Measurements from ENCODE around the gene TSR1.
A peak's percentile ranks its signal among the peaks of the same experiment; 100 is the strongest.
"Not testable (repeated sequence)": the region's sequence is repeated elsewhere in the genome, so short reads cannot be mapped to it uniquely, and the experiment has no call there.

Gene TSR1

DNA sequence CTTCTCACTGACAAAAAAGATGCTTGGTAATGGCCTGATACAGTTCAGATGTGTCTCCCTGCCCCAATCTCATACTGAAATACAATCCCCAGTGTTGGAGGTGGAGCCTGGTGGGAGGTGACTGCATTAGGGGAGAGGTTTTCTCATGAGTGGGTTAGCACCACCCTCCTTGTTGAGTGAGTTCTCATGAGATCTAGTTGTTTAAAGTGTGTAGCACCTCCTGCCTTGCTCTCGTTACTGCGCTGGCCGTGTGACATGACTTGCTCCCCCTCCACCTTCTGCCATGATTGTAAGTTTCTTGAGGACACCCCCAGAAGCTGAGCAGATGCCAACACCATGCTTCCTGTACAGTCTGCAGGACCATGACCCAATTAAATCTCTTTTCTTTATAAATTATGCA, 5.0 kb downstream of the TSR1 start:
- Histone ChIP-seq H3K4me1 (ENCODE audit: control extremely low read depth in 1 of 4, control insufficient read depth in 4 of 4, insufficient read depth in 4 of 4, low read length in 3 of 4) (peaks cover 9 to 16% (median 13%) of the 10 kb centered on the region in 4 experiments), H3K27me3 (replicated peaks in 2 of 5; ENCODE audit: control insufficient read depth in 4 of 5, insufficient read depth in 5 of 5, low read length in 4 of 5) (no peaks in the 10 kb centered on the region), H3K27ac (ENCODE audit: insufficient read depth in 1 of 2, low read depth in 1 of 2, low read length in 2 of 2, poor library complexity in 1 of 2, severe bottlenecking in 2 of 2) (no peak overlapping the region), H3K4me3 (ENCODE audit: control insufficient read depth in 1 of 7, extremely low read depth in 1 of 7, insufficient read depth in 4 of 7, low read depth in 2 of 7, low read length in 6 of 7) (no peak overlapping the region), H3K36me3 (ENCODE audit: control insufficient read depth in 4 of 4, insufficient read depth in 4 of 4, low read length in 3 of 4) (peaks cover 26 to 77% (median 59%) of the 10 kb centered on the region in 4 experiments), H3K9me3 (ENCODE audit: control extremely low read depth in 1 of 5, control insufficient read depth in 4 of 5, insufficient read depth in 2 of 5, low read depth in 1 of 5, low read length in 4 of 5) (no peaks in the 10 kb centered on the region)
- ChIA-PET POLR2A (no interaction called here), CTCF (interaction anchor here (0.9 to 1.1 kb wide), 3 partner anchors 16 to 28 kb away, joined by 3 read pairs; partner anchors contain the start of genes SMG6 and SRR)
- WGBS (ENCODE audit: insufficient coverage) = 86% methylated on average over 3 of the region's 3 CpGs
- DNase-seq = peak in 1 of 3 donors; percentile 30

DNA sequence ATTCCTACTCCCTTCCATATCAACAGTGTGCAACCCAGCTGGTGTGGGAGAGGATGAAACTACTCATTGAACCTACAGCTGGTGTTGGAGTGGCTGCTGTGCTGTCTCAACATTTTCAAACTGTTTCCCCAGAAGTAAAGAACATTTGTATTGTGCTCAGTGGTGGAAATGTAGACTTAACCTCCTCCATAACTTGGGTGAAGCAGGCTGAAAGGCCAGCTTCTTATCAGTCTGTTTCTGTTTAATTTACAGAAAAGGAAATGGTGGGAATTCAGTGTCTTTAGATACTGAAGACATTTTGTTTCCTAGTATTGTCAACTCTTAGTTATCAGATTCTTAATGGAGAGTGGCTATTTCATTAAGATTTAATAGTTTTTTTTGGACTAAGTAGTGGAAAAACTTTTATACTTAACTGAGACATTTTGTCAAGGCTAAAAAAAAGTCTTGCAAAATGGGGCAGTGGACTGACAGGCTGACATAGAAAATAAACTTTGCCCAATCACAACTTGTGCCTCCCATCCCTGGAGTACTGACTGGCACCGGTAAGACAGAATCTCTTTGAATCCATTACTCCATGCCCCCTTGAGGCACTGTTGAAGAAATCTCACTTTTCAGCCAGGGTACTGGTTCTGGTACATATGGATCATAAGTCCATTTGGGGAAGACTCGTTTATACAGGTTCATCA, 12.5 kb downstream of the TSR1 start:
- Histone ChIP-seq H3K27ac (ENCODE audit: insufficient read depth in 1 of 2, low read depth in 1 of 2, low read length in 2 of 2, poor library complexity in 1 of 2, severe bottlenecking in 2 of 2) (no peak overlapping the region), H3K4me1 (ENCODE audit: control extremely low read depth in 1 of 4, control insufficient read depth in 4 of 4, insufficient read depth in 4 of 4, low read length in 3 of 4) (peaks cover 0 to 1% (median 0%) of the 10 kb centered on the region in 4 experiments), H3K27me3 (replicated peaks in 2 of 5; ENCODE audit: control insufficient read depth in 4 of 5, insufficient read depth in 5 of 5, low read length in 4 of 5) (no peaks in the 10 kb centered on the region), H3K4me3 (ENCODE audit: control insufficient read depth in 1 of 7, extremely low read depth in 1 of 7, insufficient read depth in 4 of 7, low read depth in 2 of 7, low read length in 6 of 7) (no peak overlapping the region), H3K9me3 (ENCODE audit: control extremely low read depth in 1 of 5, control insufficient read depth in 4 of 5, insufficient read depth in 2 of 5, low read depth in 1 of 5, low read length in 4 of 5) (no peaks in the 10 kb centered on the region), H3K36me3 (ENCODE audit: control insufficient read depth in 4 of 4, insufficient read depth in 4 of 4, low read length in 3 of 4) (peaks cover 20 to 66% (median 48%) of the 10 kb centered on the region in 4 experiments)
- POLR2A ChIA-PET = no interaction called here
- CTCF ChIA-PET = interaction anchor here (1.4 kb wide), 1 partner anchor 8 kb away, joined by 4 read pairs; no protein-coding TSS in a partner anchor
- DNase-seq = no peak
- WGBS (ENCODE audit: insufficient coverage) = 92% methylated on average over 2 of the region's 2 CpGs

- POLR2A ChIA-PET = interaction anchor here (0.6 kb wide), 1 partner anchor 12 kb away, joined by 4 read pairs; no protein-coding TSS in a partner anchor
- Histone ChIP-seq H3K36me3 (ENCODE audit: control insufficient read depth in 4 of 4, insufficient read depth in 4 of 4, low read length in 3 of 4) (peaks cover 20 to 50% (median 40%) of the 10 kb centered on the region in 4 experiments), H3K27me3 (replicated peaks in 2 of 5; ENCODE audit: control insufficient read depth in 4 of 5, insufficient read depth in 5 of 5, low read length in 4 of 5) (no peaks in the 10 kb centered on the region), H3K9me3 (ENCODE audit: control extremely low read depth in 1 of 5, control insufficient read depth in 4 of 5, insufficient read depth in 2 of 5, low read depth in 1 of 5, low read length in 4 of 5) (no peaks in the 10 kb centered on the region), H3K27ac (ENCODE audit: insufficient read depth in 1 of 2, low read depth in 1 of 2, low read length in 2 of 2, poor library complexity in 1 of 2, severe bottlenecking in 2 of 2) (no peak overlapping the region), H3K4me3 (ENCODE audit: control insufficient read depth in 1 of 7, extremely low read depth in 1 of 7, insufficient read depth in 4 of 7, low read depth in 2 of 7, low read length in 6 of 7) (no peak overlapping the region), H3K4me1 (ENCODE audit: control extremely low read depth in 1 of 4, control insufficient read depth in 4 of 4, insufficient read depth in 4 of 4, low read length in 3 of 4) (peaks cover 0 to 3% (median 0%) of the 10 kb centered on the region in 4 experiments)
- 100% methylated on average over 1 of the region's 1 CpG for WGBS (ENCODE audit: insufficient coverage)
- CTCF ChIA-PET = interaction anchor here (3.1 kb wide), 1 partner anchor 14 kb away, joined by 9 read pairs; no protein-coding TSS in a partner anchor
- DNase-seq = no peak
Observed at GRCh38 chr17:2321399-2321798, 14.9 kb downstream of the TSR1 start.

- peaks cover 11 to 28% (median 22%) of the 10 kb centered on the region in 4 experiments for H3K36me3 ChIP-seq (ENCODE audit: control insufficient read depth in 4 of 4, insufficient read depth in 4 of 4, low read length in 3 of 4)
- no peak for DNase-seq
- no peak overlapping the region for H3K27ac ChIP-seq (ENCODE audit: insufficient read depth in 1 of 2, low read depth in 1 of 2, low read length in 2 of 2, poor library complexity in 1 of 2, severe bottlenecking in 2 of 2)
- ChIA-PET CTCF (interaction anchor here (3.1 kb wide), 1 partner anchor 12 kb away, joined by 9 read pairs; no protein-coding TSS in a partner anchor), POLR2A (no interaction called here)
- no peaks in the 10 kb centered on the region for H3K9me3 ChIP-seq (ENCODE audit: control extremely low read depth in 1 of 5, control insufficient read depth in 4 of 5, insufficient read depth in 2 of 5, low read depth in 1 of 5, low read length in 4 of 5)
- H3K4me1 ChIP-seq (ENCODE audit: control extremely low read depth in 1 of 4, control insufficient read depth in 4 of 4, insufficient read depth in 4 of 4, low read length in 3 of 4) = peaks cover 0 to 3% (median 0%) of the 10 kb centered on the region in 4 experiments
- H3K27me3 ChIP-seq (replicated peaks in 2 of 5; ENCODE audit: control insufficient read depth in 4 of 5, insufficient read depth in 5 of 5, low read length in 4 of 5) = no peaks in the 10 kb centered on the region
- H3K4me3 ChIP-seq (ENCODE audit: control insufficient read depth in 1 of 7, extremely low read depth in 1 of 7, insufficient read depth in 4 of 7, low read depth in 2 of 7, low read length in 6 of 7) = no peak overlapping the region
Observed at GRCh38 chr17:2319051-2319450, 17.2 kb downstream of the TSR1 start.

GRCh38 chr17:2317796-2318195, 18.5 kb downstream of the TSR1 start:
- DNase-seq = no peak
- no peaks in the 10 kb centered on the region for H3K27me3 ChIP-seq (replicated peaks in 2 of 5; ENCODE audit: control insufficient read depth in 4 of 5, insufficient read depth in 5 of 5, low read length in 4 of 5)
- 97% methylated on average over 3 of the region's 3 CpGs for WGBS (ENCODE audit: insufficient coverage)
- H3K9me3 ChIP-seq (ENCODE audit: control extremely low read depth in 1 of 5, control insufficient read depth in 4 of 5, insufficient read depth in 2 of 5, low read depth in 1 of 5, low read length in 4 of 5) = no peaks in the 10 kb centered on the region
- no peak overlapping the region for H3K4me3 ChIP-seq (ENCODE audit: control insufficient read depth in 1 of 7, extremely low read depth in 1 of 7, insufficient read depth in 4 of 7, low read depth in 2 of 7, low read length in 6 of 7)
- ChIA-PET CTCF (interaction anchor here (1.4 kb wide), 1 partner anchor 64 kb away, joined by 3 read pairs; no protein-coding TSS in a partner anchor), POLR2A (interaction anchor here (0.9 kb wide), 1 partner anchor 9 kb away, joined by 6 read pairs; no protein-coding TSS in a partner anchor)
- H3K27ac ChIP-seq (ENCODE audit: insufficient read depth in 1 of 2, low read depth in 1 of 2, low read length in 2 of 2, poor library complexity in 1 of 2, severe bottlenecking in 2 of 2) = no peak overlapping the region
- H3K36me3 ChIP-seq (ENCODE audit: control insufficient read depth in 4 of 4, insufficient read depth in 4 of 4, low read length in 3 of 4) = peaks cover 0 to 15% (median 10%) of the 10 kb centered on the region in 4 experiments
- peaks cover 0 to 3% (median 0%) of the 10 kb centered on the region in 4 experiments for H3K4me1 ChIP-seq (ENCODE audit: control extremely low read depth in 1 of 4, control insufficient read depth in 4 of 4, insufficient read depth in 4 of 4, low read length in 3 of 4)

GRCh38 chr17:2316916-2317205, 19.4 kb downstream of the TSR1 start:
- POLR2A ChIA-PET; H3K27me3 ChIP-seq (replicated peaks in 2 of 5; ENCODE audit: control insufficient read depth in 4 of 5, insufficient read depth in 5 of 5, low read length in 4 of 5); DNase-seq; H3K4me3 ChIP-seq (ENCODE audit: control insufficient read depth in 1 of 7, extremely low read depth in 1 of 7, insufficient read depth in 4 of 7, low read depth in 2 of 7, low read length in 6 of 7); H3K9me3 ChIP-seq (ENCODE audit: control extremely low read depth in 1 of 5, control insufficient read depth in 4 of 5, insufficient read depth in 2 of 5, low read depth in 1 of 5, low read length in 4 of 5); H3K4me1 ChIP-seq (ENCODE audit: control extremely low read depth in 1 of 4, control insufficient read depth in 4 of 4, insufficient read depth in 4 of 4, low read length in 3 of 4); H3K27ac ChIP-seq (ENCODE audit: insufficient read depth in 1 of 2, low read depth in 1 of 2, low read length in 2 of 2, poor library complexity in 1 of 2, severe bottlenecking in 2 of 2): not testable (repeated sequence)
- 98% methylated on average over 5 of the region's 7 CpGs for WGBS (ENCODE audit: insufficient coverage)
- H3K36me3 ChIP-seq (ENCODE audit: control insufficient read depth in 4 of 4, insufficient read depth in 4 of 4, low read length in 3 of 4) = peaks cover 0 to 10% (median 4%) of the 10 kb centered on the region in 4 experiments
- CTCF ChIA-PET = interaction anchor here (1.4 kb wide), 1 partner anchor 65 kb away, joined by 3 read pairs; no protein-coding TSS in a partner anchor

DNA sequence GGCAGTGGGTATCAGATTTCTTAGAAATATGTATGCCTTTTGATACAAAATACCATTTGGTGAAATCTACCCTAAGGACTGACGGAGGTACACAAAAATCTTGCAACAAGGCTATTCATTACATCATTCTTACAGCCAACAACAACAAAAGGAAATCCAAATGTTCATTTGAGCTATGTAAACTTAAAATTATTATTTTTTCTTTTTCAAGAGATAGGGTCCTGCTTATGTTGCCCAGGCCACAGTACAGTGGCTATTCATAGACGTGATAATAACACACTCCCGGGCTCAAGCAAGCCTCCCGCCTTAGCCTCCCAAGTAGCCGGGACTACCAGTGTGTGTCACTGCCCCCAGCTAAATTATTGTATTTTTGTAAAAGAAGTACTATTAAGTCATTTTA, 23.5 kb downstream of the TSR1 start:
- Histone ChIP-seq H3K4me1 (ENCODE audit: control extremely low read depth in 1 of 4, control insufficient read depth in 4 of 4, insufficient read depth in 4 of 4, low read length in 3 of 4) (no peaks in the 10 kb centered on the region), H3K27ac (ENCODE audit: insufficient read depth in 1 of 2, low read depth in 1 of 2, low read length in 2 of 2, poor library complexity in 1 of 2, severe bottlenecking in 2 of 2) (no peak overlapping the region), H3K27me3 (replicated peaks in 2 of 5; ENCODE audit: control insufficient read depth in 4 of 5, insufficient read depth in 5 of 5, low read length in 4 of 5) (no peaks in the 10 kb centered on the region), H3K4me3 (ENCODE audit: control insufficient read depth in 1 of 7, extremely low read depth in 1 of 7, insufficient read depth in 4 of 7, low read depth in 2 of 7, low read length in 6 of 7) (no peak overlapping the region), H3K36me3 (ENCODE audit: control insufficient read depth in 4 of 4, insufficient read depth in 4 of 4, low read length in 3 of 4) (no peaks in the 10 kb centered on the region), H3K9me3 (ENCODE audit: control extremely low read depth in 1 of 5, control insufficient read depth in 4 of 5, insufficient read depth in 2 of 5, low read depth in 1 of 5, low read length in 4 of 5) (no peaks in the 10 kb centered on the region)
- ChIA-PET POLR2A (no interaction called here), CTCF (no interaction called here)
- DNase-seq = no peak
- WGBS (ENCODE audit: insufficient coverage) = 93% methylated on average over 4 of the region's 5 CpGs
